Embryonic facial prominence (tissue), 1 donor: ENCODE results near the gene TRMT13.
"Not testable (repeated sequence)": the region's sequence is repeated elsewhere in the genome, so short reads cannot be mapped to it uniquely, and the experiment has no call there.

Source experiments
- DNase-seq: peaks from one replicate; pipeline ENCODE4 v3.0.0-alpha.2; 2016; ENCODE audit errors: extremely low spot score

TRMT13 gene

DNA sequence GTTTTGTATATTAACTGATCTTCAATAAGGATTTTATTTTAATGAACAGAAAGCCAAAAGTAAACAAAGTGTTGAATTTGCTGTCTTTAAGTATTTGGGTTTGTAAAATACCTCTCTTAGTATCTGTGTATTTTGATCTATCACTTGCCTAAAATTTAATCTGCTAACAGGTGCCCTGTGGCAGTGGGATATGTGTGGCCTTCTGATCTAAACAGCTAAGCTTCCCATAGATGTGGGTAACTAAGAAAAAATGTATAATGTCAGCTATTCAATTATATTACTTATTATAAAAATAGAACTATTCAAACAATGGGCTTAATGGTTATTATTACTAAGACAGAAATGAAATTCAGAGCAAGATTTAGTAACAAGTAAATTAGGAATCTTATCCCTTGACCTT, 29.9 kb downstream of the TRMT13 start:
- no peak for DNase-seq

GRCh38 chr1:100164216-100164615, 31.3 kb downstream of the TRMT13 start:
- no peak for DNase-seq

- no peak for DNase-seq
Observed at GRCh38 chr1:100164702-100165101, 31.7 kb downstream of the TRMT13 start.

- no peak for DNase-seq
Observed at GRCh38 chr1:100168051-100168450, 35.1 kb downstream of the TRMT13 start.

DNA sequence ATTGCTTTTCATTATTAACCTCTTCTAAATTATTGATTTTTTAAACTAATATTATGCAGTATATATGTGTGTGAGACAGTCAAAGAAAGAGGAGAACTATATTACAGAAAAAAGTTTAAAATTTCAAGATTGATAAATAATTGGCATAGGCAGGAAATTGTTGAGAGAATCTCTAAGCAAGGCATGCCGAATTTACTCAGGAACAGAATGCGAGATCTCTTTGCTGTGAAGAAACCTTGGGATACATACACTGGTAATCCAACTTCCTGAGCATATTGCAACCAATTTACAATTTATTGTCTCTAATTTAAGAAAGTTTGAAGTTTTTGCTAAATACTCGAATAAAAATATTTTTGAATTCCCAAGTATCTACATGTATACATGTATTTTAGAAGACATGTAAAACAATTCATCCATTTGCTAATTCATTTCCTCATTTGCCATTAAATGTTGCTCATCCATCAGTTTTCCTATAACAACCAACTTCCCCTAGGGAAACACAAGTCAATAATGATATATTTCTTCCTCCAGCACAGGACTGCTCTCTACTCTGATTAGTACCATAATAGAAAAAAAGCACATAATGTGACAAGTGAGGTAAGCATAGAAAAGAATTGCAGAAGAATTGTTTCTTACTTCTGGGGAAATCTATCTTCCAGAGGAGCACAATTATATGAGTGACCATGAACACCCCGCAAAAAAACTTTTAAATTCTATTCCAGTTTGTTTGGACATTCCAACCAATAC, 44.5 kb downstream of the TRMT13 start:
- DNase-seq: no peak

DNA sequence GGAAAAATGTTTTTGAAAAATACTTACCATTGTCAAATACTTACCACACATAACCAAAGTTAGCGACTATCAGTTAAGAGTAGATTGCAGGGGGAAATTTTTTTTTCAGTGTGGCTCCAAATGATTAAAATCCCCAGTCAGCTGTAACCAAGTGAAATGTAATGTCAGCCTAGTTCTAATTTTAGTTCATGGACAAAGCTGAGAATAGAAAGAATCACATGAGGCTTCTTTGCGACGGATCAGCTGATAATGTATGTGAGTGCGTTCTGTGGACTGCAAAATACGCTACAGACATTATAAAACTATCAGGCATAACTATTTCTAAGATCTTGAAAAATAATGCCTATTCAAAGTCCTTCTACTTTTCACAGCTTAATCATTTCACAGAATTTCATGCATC, 45.1 kb downstream of the TRMT13 start, which contains the start of gene LRRC39:
LRRC39 (minus strand) TSS at position 166 of the 400 bp plus-strand sequence. CDS start 9,740 bp downstream, outside the sequence.
- no peak for DNase-seq

- DNase-seq: no peak
Observed at GRCh38 chr1:100183370-100183769, 50.4 kb downstream of the TRMT13 start.

DNA sequence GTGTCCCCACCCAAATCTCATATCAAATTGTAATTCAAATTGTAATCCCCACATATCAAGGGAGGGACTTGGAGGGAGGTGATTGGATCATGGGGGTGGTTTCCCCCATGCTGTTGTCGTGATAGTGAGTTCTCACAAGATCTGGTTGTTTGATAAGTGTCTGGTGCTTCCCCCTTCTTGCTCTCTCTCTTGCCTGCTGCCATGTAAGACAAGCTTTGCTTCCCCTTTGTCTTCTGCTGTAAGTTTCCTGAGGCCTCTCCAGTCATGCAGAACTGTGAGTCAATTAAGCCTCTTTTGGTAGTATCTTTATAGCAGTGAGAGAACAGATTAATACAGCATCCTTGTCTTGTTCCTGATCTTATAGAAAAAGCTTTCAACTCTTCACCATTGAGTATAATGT, 51.6 kb downstream of the TRMT13 start:
- no peak for DNase-seq

- no peak for DNase-seq
Observed at GRCh38 chr1:100187912-100188311, 54.9 kb downstream of the TRMT13 start.

DNA sequence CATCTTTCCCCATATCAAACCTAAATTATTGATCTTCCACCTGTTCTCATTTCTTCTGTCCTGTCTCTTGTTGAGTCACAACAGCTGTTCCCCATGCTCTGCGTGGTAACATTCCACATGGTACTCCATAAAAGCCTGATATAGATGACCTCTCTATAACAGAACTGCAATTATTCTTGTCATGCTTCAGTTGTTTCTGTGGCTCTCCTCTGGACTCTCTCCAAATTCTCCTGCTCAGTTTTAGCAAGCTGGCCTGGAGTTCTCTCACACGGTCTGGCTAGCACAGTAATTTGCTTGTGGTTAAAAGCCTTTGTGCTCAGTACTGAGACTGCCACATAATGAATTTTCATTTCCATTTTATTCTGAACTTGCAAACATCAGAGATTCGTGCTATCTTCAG, 55.7 kb downstream of the TRMT13 start:
- no peak for DNase-seq

DNA sequence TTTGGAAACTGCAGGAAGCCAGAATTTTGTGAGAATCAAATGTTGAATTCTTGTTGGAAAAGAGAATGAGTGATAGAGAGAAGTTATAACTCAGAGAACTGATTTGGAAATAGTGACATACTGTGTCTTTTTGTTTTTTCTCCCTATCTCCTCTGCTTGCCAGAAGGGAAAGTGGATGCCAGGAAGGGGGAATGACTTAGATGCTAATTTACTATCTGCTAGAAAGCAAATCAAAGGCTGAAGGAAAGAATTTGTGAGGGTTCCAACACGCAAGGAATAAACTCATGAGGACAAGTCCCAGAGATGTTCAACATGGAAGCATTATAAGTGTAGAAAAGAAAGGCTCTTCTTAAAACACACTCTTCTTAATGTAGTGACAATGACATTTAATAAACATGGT, 65.6 kb downstream of the TRMT13 start:
- no peak for DNase-seq

- DNase-seq: not testable (repeated sequence)
Observed at GRCh38 chr1:100200060-100200459, 67.1 kb downstream of the TRMT13 start.
